GM21390 (cell line): Measurements from ENCODE around the gene SCN11A.
A peak's percentile ranks its signal among the peaks of the same experiment; 100 is the strongest.

ENCODE experiments used
- ATAC-seq: cut with Tn5 transposase; IDR thresholded peaks from one replicate; pipeline ENCODE4 v1.9.1; 2021; ENCODE audit not compliant: unreplicated experiment

Gene SCN11A

DNA sequence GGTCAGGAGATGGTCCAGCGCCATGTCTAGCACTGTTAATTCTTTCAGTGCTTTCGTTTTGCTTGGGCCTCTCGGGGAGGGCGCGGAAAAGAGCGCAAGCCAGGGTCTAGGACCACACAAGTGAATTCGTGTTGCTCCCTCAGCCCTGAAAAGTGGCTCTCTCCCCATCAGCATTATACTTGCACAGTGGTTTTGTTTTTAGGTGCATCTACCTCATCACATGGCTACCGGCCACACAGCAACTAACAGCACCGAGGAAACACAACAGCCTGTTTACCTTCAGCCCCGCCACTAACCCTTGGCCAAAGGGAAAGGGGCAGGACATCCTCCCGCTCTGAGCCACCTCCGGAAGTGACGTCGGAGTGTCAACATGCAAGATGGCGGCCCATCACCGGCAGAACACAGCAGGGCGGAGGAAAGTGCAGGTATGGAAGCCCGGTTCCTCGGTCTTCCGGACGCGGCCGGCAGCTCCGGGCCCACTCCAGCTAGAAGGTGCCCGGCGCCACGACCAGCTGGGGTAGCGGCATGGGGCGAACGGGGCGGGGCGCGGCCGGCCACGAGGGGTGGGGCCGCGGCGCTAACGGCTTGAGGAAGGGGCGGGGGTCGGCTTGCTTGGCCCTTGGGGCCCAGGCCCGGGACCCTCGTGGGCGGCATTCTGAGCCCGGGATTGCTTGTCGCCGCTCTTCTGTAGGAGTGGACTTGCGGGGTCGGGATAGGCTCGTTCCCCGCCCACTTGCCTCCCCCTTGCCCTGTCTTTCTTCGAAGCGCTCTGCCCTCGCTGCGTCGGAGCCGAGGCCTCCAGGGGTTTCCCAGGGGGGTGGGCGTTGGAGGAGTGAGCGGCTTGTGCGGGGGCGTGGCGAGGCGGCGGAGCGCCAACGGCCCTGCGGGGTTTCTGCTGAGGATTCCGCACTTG is at the start of gene SCN11A, which contains the start of gene WDR48:
Gene SCN11A, minus strand, starts transcription at position 296 of the 913 bp plus-strand sequence. CDS start 101,582 bp downstream, outside the sequence.
Gene WDR48, plus strand, starts transcription at position 368 of the 913 bp plus-strand sequence. Its CDS starts 10 bp downstream, at position 378.
- ATAC-seq: peak; percentile 99

DNA sequence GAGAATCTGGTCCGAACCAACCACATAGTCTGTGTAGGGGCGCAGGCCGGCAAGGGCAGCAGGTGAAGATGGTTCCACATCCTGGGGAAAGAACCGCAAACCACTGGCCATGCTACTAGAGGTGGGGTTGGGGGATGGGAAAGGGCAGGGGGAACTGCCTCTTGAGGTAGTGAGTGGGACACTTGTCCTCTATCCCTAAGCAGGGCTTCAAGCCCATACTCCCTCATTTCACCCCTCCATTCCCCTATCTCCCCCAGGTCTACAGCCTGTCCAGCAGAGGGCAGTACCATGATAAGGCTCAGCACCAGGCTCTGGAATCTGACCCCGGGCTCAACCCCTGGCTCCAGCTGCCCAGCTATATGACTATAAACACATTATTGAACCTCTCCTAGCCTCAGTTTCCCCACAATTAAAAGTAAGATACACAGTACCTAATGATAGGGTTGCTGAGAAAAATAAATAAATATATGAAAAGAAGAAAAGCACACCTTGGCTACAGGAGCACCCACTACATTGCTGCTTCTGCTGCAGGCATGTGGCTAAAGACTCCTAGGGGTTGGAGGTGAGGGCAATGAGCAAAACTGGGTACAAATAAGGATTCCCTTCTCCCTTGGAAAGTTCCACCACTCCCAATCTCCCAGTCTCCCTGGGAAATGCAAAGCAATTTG is 49.4 kb upstream of the SCN11A start:
- peak; percentile 72 for ATAC-seq

DNA sequence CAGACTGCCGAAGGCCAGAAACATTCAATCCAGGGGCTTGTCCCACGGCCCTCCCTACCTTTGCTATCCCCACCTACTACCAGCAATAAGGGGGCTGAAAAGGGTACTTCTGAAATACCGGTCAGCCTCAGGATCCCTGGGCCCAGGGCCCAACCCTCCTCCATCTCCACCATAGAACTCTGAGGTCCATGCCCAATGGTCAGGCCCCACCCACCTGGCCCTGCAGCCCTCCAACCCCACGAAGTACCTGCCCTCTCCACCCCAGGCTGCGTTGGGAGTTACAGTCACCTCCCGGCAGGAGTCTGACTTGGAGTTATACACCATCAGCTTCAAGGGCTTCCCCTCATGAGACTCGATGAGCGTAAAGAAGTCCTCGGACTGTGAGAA is 48.7 kb upstream of the SCN11A start:
- ATAC-seq: no peak

DNA sequence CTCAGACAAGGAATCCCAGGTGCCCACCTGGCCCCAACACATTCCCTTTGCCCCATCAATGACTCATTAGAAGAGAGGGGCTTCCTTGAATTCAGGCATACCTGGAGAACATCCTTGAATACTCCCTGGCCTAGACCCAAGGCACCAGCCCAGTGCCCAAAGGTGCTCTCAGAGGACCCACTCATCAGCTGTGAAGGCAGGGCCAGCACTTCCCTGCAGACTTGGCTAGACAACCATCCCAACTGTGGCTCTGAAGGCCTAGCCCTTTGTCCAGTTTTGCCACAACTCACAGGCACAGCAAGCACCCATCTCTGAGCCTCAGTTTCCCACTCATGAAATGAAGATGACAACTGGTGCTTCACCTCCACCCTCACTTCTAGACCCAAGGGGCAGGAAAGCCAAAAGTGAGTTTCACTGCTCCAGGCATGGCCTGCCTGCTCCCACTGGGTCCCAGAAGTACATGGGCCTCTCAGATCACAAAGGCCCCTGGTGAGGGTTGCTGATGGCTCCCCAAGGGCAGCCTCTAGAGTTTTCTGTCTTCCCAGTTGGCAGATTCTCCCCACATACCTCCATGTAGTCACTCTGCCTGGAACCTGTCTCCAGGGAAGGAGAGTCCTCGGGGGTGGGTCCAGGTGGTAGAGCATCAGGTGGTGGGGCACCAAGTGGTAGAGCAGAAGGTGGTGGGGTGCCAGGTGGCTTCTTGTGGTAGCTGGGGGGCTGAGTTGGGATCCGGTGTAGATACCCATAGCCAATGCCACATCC is 48.2 kb upstream of the SCN11A start:
- ATAC-seq: no peak

DNA sequence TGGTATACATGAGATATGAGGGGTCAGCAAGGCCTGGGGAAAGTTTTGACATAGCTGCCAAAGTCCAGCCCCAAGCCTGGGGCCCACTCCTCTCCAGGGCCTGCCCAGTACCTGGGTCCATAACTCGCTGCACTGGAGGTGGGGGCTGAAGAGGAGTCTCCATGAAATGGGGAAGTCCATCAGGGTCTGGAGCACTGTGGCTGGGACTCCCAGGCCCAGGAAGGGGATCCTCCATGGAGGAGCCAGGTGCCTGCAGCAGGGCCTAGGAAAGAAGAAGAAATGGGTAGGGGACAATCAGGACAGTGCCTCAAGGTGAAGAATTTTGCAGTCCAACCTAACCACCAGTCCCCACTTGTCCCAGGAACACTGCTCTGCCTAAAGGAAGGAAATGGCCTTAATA is 47.5 kb upstream of the SCN11A start:
- ATAC-seq: no peak

DNA sequence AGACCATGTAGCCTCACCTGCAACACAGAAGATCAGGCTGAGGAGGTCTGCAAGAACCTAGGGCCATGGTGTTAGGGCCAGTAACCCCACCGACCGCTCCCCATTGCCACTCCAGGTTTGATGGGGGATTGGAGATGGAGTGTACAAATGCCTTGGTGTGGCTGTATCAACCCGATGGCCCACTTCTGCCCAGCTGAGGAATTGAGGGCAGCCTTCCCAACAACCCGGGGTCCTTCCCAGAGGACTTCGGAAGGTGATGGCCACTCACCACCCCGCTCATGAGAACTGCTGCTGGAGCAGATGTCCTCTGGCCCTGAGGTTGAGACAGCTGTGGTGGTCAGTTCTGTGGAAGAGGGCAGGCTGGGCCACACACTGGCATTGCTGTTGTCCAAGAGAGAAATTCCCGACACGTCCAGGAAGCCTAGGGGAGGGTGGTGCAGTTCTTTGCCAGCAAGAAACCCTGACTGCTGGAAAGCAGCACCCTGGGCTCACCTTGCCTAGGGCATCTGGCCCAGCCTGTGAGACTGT is 46.8 kb upstream of the SCN11A start:
- ATAC-seq: no peak

DNA sequence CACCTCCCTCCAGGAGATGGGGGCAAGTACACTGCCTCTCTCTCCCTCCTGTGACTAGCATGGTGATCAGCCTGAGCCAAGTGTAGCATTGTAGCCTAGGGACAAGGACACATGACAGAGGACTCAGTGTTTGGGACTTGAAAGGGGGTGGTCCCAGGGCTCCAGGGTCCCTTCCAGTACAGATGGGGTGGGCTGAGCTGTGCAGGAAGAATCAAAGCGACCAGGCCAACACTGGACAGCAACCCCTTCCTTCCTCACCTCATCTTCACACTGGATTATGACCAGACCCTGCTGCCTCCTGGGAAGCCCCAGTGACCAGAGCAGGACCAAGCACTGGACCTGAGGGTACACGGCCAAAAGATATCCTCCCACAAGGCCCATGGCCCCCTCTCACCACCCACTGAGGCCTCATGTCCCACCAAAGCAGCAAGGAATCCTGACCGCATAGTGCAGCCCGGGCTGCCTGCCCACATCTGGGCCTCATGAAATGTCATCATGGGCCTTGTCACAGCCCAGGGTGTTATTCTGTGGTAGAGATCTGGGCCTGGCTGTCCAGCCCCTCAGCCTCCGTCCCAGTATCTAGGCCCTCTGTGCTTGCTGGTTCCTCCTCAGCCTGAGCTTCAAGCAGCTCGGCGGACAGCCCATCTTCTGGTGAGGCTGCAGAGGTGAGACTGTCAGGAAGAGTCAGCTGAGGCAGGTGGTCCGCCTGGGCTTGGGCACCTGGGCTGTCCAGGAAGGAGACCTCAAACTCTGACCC is 46.1 kb upstream of the SCN11A start:
- no peak for ATAC-seq

DNA sequence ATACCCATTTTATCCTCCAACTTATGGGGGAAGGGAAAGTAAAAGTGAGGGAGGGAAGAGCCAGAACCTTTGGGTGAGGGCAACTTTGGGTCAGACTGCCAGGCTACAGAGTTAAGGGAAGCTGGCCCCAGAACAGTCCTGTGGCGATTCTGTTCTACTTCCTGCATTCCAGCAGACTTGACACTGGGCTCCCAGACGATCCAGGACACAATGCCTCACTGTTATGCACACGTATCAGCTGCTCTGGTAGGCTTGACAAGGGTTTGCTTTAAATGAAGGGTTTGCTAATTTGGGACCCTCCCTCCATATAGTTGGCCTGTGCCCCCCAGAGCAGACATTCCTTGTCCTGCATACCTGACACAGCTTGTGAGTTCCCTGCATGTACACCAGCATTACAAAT is 45.0 kb upstream of the SCN11A start:
- ATAC-seq: no peak

DNA sequence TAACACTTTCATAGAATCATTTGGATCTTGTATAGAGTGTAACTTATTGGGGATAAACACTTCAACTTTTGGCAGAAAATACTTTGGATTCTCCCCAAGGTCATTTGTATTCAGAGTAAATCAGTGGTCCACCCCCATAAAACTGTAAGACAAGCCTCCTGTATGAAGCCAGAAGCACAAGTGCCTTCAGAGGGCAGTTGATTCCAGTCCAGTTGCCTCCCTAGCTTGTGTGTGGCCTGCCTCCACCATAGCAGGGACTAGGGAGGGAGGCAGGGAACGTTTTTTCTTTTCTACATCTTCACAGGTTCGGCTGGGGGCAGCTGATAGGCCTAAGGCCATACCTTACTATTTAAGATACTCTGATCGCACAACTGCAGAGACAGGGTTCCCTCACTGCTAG is 44.0 kb upstream of the SCN11A start:
- no peak for ATAC-seq

DNA sequence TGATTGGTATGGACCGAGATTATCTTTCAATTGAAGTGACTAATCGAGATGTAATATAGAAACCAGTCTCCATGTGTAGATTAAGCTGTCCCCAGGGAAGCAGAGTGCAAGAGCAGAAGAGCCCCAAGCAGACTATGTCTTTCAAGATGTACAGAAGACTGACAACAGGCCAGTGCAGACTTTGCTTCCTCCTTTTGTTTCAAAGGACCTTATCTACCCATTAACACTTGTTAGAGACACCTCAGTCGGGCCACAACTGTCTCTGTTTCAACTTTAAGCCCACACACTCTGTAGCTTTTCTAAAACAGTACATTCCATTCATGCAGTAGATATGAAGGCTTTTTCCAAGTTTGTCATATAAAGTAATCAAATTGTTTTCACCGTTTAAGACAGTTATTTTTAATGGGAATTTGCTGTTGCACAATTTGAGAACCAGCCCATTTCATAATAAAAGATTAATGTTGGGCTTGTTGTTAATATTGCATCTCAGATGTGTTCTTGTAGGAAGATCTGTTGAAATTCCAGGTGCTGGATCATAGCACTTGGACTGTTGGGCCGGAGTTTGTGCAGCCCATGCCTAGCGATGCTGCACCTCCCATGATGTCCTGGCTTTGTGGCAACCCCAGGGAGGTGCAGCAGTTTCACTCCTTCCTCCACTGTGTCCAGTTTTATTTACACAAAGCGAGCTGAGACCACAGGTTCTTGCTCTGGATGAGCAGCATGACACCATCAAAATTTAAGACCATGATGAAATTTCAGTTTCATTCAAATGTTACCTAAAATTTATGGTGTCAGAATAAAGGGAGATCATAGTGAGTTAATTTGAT is 43.3 kb upstream of the SCN11A start:
- ATAC-seq: no peak

DNA sequence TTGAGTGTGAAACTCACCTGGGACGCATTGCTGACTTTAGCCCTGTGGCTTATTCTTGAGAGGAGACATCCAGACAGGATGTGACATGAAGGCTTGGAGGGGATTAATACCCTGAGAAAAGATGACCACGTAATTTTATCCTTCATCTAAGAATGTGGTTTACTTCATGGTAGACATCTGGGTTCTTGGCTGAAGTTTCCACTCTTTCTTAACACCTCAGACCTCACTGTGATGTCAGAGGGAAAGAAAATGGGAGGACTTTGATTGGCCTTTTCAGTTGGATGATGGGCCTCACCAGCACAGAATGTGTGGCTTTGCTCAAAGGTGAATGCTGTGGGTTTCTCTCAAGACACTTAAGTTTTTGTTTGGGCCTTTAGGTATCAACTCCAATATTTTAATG is 39.2 kb upstream of the SCN11A start:
- ATAC-seq: no peak

DNA sequence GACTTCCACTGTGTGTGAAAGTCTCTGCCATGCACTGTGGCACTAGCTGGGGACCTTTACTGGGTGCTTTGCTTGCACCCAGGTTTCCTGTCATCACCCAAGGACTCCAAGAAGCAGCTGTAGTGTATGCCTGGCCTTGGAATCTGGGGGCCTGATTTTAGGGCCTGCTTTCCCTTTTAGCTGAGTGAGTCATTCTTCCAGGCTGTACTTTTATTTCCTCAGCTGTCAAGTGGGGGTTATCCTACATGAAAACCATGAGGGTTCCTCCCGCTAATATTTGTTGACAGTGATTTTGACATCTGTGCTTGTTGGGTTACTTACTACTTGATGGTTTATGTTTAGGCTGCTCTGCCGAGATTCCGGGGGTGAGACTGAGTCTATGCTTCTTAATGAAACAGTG is 37.1 kb upstream of the SCN11A start:
- ATAC-seq: no peak

DNA sequence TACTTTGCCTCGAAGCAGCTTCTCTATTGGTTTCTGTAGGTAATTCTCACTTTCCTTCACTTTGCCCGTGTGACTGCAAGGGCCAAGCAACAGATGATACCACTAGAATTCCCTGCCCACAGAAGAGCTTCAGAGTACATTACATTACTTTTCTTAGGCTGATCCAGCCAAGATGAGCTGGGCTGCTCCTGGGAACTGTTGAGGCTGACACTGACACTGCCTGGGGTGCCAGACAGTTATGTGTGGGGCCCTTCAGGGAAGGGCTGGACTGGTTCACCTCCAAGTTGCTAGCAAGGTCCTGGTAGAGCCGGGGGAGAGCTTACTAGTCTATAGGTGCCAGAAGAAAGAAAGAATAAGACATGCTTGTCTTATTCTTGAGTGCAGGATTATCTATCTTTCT is 36.7 kb upstream of the SCN11A start:
- no peak for ATAC-seq

DNA sequence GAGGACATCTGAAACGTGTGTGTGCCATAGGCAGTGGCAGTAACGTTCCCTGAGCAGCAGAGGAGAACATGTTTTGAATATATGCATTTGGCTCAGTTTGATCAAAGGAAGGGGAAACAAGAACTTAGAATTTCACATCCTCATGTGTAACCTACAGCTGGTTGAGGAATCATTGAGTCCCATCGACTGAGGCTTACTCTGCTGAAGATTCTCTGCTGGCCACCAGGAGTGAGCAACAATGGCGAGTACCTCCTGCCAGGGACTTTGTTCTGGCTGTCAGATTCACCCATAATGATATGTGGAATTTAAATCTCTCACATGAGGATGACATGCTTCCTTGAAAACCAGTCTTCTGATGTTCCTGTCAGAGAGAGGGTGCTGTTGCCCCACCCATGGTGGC is 34.4 kb upstream of the SCN11A start:
- ATAC-seq: peak; percentile 85

DNA sequence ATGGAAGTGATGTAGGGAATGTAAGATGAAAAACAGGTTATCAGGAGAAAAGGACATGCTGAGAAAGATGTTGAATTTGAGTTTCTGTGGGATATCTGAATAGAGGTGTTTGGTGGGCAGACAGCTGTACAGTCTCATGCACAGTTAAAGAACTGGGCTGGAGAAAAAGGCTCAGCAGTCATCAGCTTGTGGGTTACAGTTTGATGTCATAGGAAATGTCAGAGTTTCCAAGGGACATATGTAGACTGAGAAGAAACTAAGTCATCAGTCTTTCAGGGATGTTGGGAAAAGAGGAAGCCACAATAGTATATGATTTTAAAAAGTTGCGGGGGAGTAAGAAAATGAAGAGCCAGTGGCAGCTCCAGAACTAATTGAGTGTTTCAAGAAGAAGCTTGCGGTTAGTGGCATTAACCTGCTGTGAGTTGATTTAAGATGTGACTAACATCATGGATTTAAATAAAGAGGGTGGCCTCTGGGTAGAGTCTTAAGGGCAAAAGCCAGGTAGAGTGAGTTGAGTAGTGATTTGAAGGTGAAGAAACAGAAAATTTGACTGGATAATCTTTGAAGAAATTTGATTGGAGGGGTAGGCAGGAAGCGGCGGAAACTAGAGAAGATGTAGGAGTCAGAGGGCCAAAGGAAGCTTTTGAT is 31.0 kb upstream of the SCN11A start:
- ATAC-seq: no peak

DNA sequence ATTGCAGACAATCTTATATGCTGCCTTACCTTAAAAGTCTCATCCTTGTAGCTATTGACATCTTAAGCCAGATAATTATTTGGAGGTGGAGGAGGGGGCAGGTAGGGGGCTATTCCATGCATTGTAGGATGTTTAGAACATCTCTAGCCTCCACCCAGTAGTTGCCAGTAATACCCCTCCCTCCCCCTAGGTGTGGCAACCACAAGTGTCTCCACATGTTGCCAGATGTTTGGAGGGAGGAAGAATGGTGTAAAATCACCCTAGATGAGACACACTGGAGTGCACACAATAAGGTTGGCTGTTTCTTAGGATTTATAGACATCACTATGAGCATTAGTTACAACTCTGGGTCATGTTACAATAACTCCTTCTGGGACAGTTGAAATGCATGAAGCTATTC is 28.3 kb upstream of the SCN11A start:
- ATAC-seq: no peak

DNA sequence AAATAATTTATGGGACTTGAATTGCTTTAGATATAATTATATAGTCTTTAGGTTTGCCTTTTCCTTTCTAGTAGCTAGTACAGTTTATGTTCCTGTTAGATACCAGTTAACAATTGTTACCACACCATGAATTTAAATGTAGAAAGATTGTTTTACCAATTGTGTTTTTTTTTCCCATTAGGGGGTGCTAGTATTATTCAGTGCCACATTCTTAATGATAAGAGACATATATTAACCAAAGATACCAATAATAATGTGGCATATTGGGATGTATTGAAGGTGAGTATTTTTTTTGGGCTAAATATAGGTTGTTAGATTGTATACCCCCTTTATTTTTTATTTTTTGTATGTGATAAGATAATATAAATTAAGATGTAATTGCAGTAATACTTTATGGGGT is 27.8 kb upstream of the SCN11A start:
- ATAC-seq: no peak

DNA sequence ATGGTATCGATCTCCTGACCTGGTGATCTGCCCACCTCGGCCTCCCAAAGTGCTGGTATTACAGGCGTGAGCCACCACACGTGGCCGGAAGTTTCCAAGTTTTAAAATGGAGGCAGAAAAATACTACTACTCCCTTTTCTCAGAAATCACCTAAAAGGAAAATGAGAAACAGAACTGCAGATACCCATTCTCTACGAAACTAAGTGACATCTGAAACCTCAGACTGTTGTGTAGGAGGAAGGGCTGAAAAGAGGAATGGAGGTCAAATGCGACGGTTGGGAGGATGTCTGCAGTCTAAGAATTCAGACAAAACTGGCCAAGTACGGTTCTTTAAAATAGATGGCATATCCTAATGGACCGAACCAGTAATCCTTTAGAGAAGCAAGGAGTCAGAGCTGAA is 24.2 kb upstream of the SCN11A start:
- no peak for ATAC-seq

DNA sequence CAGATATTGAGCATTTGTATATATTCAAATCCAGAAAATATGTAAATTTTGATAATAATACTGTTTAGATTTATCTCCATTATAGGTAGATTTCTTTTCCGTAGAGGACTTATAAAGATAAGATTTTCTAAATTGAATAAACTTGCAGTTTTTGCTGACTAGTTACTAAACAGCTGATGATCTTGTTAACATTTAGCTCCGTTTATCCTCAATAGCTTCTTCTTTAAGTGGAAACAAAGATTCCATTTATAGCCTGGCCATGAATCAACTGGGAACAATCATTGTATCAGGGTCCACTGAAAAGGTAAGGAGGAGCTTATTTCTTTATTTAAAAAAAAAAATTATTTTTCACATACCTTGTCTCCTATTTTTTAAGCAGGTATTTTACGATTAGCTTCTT is 16.8 kb upstream of the SCN11A start:
- no peak for ATAC-seq
